SU-DHL-6 (cell line): ENCODE results near the gene FCGR3A.

Experiments used
- H2AFZ ChIP-seq: fragments of 200-600 bp; sonication (generic); 2 replicates; pipeline ENCODE4 v1.6.1; 2014; ENCODE audit warnings: low read depth, mild to moderate bottlenecking, moderate library complexity, mixed read lengths, antibody characterized with exemption, low read length; ENCODE audit not compliant: severe bottlenecking
- H3F3A ChIP-seq: fragments of 200-600 bp; shearing (Covaris generic); 2 replicates; pipeline ENCODE4 v1.6.0; 2016; ENCODE audit warnings: antibody characterized with exemption, mild to moderate bottlenecking; ENCODE audit not compliant: insufficient read depth
- H3K27ac ChIP-seq: fragments of 200-600 bp; sonication (generic); 2 replicates; pipeline ENCODE4 v1.5.1; 2016; ENCODE audit warnings: low read depth, mild to moderate bottlenecking, low read length, moderate library complexity, mixed read lengths
- H3K27me3 ChIP-seq: fragments of 200-600 bp; sonication (generic), shearing (Covaris generic); 2 replicates; pipeline ENCODE4 v1.6.0; 2014; ENCODE audit warnings: mild to moderate bottlenecking, low read length
- H3K36me3 ChIP-seq: fragments of 200-600 bp; sonication (generic); 2 replicates; pipeline ENCODE4 v1.6.1; 2014; ENCODE audit warnings: mild to moderate bottlenecking, low read length, mixed read lengths
- H3K4me2 ChIP-seq: fragments of 300-600, 200-600 bp; shearing (Covaris generic), sonication (generic); 2 replicates; pipeline ENCODE4 v1.6.0; 2014; ENCODE audit warnings: low read length, low read depth, mild to moderate bottlenecking; ENCODE audit not compliant: poor library complexity, severe bottlenecking
- H3K4me3 ChIP-seq: fragments of 200-600 bp; sonication (generic); 2 replicates; pipeline ENCODE4 v1.5.1; 2014; ENCODE audit warnings: antibody characterized with exemption, low read length, mild to moderate bottlenecking, mixed read lengths; ENCODE audit not compliant: insufficient read depth, poor library complexity, severe bottlenecking
- H3K79me2 ChIP-seq: fragments of 200-600 bp; sonication (generic); 2 replicates; pipeline ENCODE4 v1.6.1; 2014; ENCODE audit warnings: mild to moderate bottlenecking, low read length, moderate library complexity; ENCODE audit not compliant: insufficient read depth
- H3K9ac ChIP-seq: fragments of 200-600 bp; sonication (generic); 2 replicates; pipeline ENCODE4 v1.7.0; 2014; ENCODE audit warnings: mild to moderate bottlenecking, low read length
- H3K9me2 ChIP-seq: fragments of 200-600 bp; sonication (generic); replicated peaks from 2 replicates; pipeline ENCODE4 v1.6.1; 2014; ENCODE audit warnings: low read length; ENCODE audit not compliant: insufficient read depth
- H3K9me3 ChIP-seq: fragments of 200-600 bp; sonication (generic); 2 replicates; pipeline ENCODE4 v1.6.1; 2014; ENCODE audit warnings: low read length, mixed read lengths; ENCODE audit not compliant: insufficient read depth
- H4K20me1 ChIP-seq: fragments of 200-600 bp; sonication (generic); 2 replicates; pipeline ENCODE4 v1.6.1; 2014; ENCODE audit warnings: low read depth, mild to moderate bottlenecking, antibody characterized with exemption, low read length, moderate library complexity, mixed read lengths
- CTCF ChIP-seq: fragments of 200-600 bp; sonication (generic); IDR thresholded peaks from one replicate; pipeline ENCODE4 v1.5.1; 2017; ENCODE audit warnings: antibody characterized with exemption, mild to moderate bottlenecking, low read length, moderate library complexity; ENCODE audit not compliant: insufficient read depth, poor library complexity, severe bottlenecking
- EZH2phosphoT487 ChIP-seq: fragments of 200-600 bp; sonication (generic), shearing (Covaris generic); conservative IDR thresholded peaks from 2 replicates; pipeline ENCODE4 v1.6.1; 2018; ENCODE audit warnings: mild to moderate bottlenecking, antibody characterized with exemption, low read length, moderate library complexity, mixed read lengths

The FCGR3A gene

GRCh38 chr1:161499099-161500039 lies 50.2 kb downstream of the FCGR3A start:
- Histone ChIP-seq H3K27ac (no peak overlapping the region), H3K27me3 (no peaks in the 10 kb centered on the region), H3K9ac (no peak overlapping the region), H3K4me3 (no peak overlapping the region), H2AFZ (no peak overlapping the region), H3K79me2 (no peaks in the 10 kb centered on the region), H4K20me1 (no peaks in the 10 kb centered on the region), H3K36me3 (no peaks in the 10 kb centered on the region), H3K4me2 (no peak overlapping the region), H3K9me2 (no peaks in the 10 kb centered on the region), H3F3A (no peaks in the 10 kb centered on the region), H3K9me3 (no peaks in the 10 kb centered on the region)
- no peak for TF ChIP-seq EZH2phosphoT487
- TF ChIP-seq CTCF: no peak

GRCh38 chr1:161498646-161499045 lies 51.0 kb downstream of the FCGR3A start:
- TF ChIP-seq CTCF (no peak), EZH2phosphoT487 (no peak)
- H4K20me1 ChIP-seq: no peaks in the 10 kb centered on the region
- H3K36me3 ChIP-seq: no peaks in the 10 kb centered on the region
- H3K27ac ChIP-seq: no peak overlapping the region
- H2AFZ ChIP-seq: no peak overlapping the region
- H3K79me2 ChIP-seq: no peaks in the 10 kb centered on the region
- no peak overlapping the region for H3K9ac ChIP-seq
- H3K4me3 ChIP-seq: no peak overlapping the region
- H3F3A ChIP-seq: no peaks in the 10 kb centered on the region
- no peaks in the 10 kb centered on the region for H3K9me3 ChIP-seq
- no peaks in the 10 kb centered on the region for H3K9me2 ChIP-seq
- H3K27me3 ChIP-seq: no peaks in the 10 kb centered on the region
- no peak overlapping the region for H3K4me2 ChIP-seq

- Histone ChIP-seq H3K9ac (no peak overlapping the region), H3K9me2 (no peaks in the 10 kb centered on the region), H3K4me2 (no peak overlapping the region), H3K4me3 (no peak overlapping the region), H4K20me1 (no peaks in the 10 kb centered on the region), H3K9me3 (no peaks in the 10 kb centered on the region), H3K79me2 (no peaks in the 10 kb centered on the region), H3K27me3 (no peaks in the 10 kb centered on the region), H3K27ac (no peak overlapping the region), H3K36me3 (no peaks in the 10 kb centered on the region), H2AFZ (no peak overlapping the region), H3F3A (no peaks in the 10 kb centered on the region)
- TF ChIP-seq CTCF (no peak), EZH2phosphoT487 (no peak)
These were observed 51.7 kb downstream of the FCGR3A start for GRCh38 chr1:161497961-161498360.
